ENCODE measurements around the gene SMG6.

SMG6 gene

GRCh38 chr17:2102931-2103809 is 200.4 kb downstream of the SMG6 start (continued):
- no peak for TF ChIP-seq CREB5 (CRISPR knock-in tag; IDR thresholded peaks at IDR 0.05; ENCODE audit: low read depth)
- TF ChIP-seq PPARA (CRISPR knock-in tag; IDR thresholded peaks at IDR 0.05; ENCODE audit: borderline replicate concordance), result no peak
- TF ChIP-seq ZC3H10 (CRISPR knock-in tag; IDR thresholded peaks at IDR 0.05), result no peak
- TF ChIP-seq ZNF70 (CRISPR knock-in tag; IDR thresholded peaks at IDR 0.05), result no peak

DNA sequence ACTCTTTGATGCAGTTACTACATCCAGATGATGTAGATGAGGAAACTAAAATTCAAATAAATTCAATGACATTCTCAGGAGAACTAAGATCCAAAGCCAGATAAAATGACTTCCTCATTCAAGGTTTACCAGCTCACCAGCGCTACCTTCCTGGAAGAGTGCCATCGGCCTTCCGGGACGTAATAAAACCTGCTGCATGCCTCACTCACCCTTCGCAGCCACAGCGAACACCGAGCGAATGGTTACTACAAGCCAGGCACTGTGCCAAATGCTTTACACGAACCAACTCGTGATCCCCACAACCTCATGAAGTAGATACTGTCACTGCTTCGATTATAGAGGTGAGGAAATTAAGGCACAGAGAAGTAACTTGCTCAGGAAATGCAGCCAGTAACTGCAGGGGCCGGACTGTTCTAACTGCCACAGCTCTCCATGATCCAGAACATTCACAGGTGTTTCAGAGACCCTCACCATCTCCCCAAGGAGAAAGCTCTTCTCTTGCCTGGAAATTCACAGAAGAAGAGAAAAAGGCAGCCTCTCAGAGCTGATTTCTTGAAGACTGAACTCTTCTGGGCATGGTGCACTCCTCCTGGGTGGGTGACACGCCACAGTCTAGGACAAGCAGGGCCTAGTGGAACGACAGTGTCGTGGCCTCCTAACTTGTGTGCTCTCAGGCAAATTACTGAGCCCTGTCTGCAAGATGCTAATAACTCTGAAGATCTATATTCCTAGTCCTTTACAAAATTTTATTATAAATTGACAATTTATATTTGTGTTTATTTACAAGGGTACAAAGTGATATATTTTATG is 201.9 kb downstream of the SMG6 start:
- no peak for TF ChIP-seq ZC3H10 (CRISPR knock-in tag; IDR thresholded peaks at IDR 0.05)
- no peak for TF ChIP-seq TOX (CRISPR knock-in tag; IDR thresholded peaks at IDR 0.05; ENCODE audit: borderline replicate concordance)
- no peak for TF ChIP-seq TSHZ2 (CRISPR knock-in tag; IDR thresholded peaks at IDR 0.05)
- TF ChIP-seq PPARA (CRISPR knock-in tag; IDR thresholded peaks at IDR 0.05; ENCODE audit: borderline replicate concordance), result no peak
- TF ChIP-seq ZNF70 (CRISPR knock-in tag; IDR thresholded peaks at IDR 0.05), result no peak
- no peak for TF ChIP-seq CSDC2 (CRISPR knock-in tag; IDR thresholded peaks at IDR 0.05)
- no peak for TF ChIP-seq PATZ1 (CRISPR knock-in tag; IDR thresholded peaks at IDR 0.05; ENCODE audit: borderline replicate concordance)
- TF ChIP-seq RARB (CRISPR knock-in tag; IDR thresholded peaks at IDR 0.05), result no peak
- no peak for TF ChIP-seq SNAI2 (CRISPR knock-in tag; IDR thresholded peaks at IDR 0.05)
- TF ChIP-seq CREB5 (CRISPR knock-in tag; IDR thresholded peaks at IDR 0.05; ENCODE audit: low read depth), result no peak
- TF ChIP-seq ISL1 (CRISPR knock-in tag; IDR thresholded peaks at IDR 0.05), result no peak
- TF ChIP-seq POU6F1 (CRISPR knock-in tag; IDR thresholded peaks at IDR 0.05; ENCODE audit: borderline replicate concordance, low read depth), result no peak
- no peak for TF ChIP-seq ESRRG (CRISPR knock-in tag; IDR thresholded peaks at IDR 0.05)
- TF ChIP-seq CSRNP3 (CRISPR knock-in tag; IDR thresholded peaks at IDR 0.05), result no peak
- no peak for TF ChIP-seq BACH2 (CRISPR knock-in tag; IDR thresholded peaks at IDR 0.05; ENCODE audit: borderline replicate concordance)
- no peak for TF ChIP-seq ZFP3 (CRISPR knock-in tag; IDR thresholded peaks at IDR 0.05)
- TF ChIP-seq ZNF565 (CRISPR knock-in tag; conservative IDR thresholded peaks at IDR 0.05; ENCODE audit: low read depth), result no peak
- TF ChIP-seq ZFP30 (CRISPR knock-in tag; IDR thresholded peaks at IDR 0.05), result no peak
- TF ChIP-seq OSR1 (CRISPR knock-in tag; IDR thresholded peaks at IDR 0.05), result no peak
- TF ChIP-seq GLIS3 (CRISPR knock-in tag; IDR thresholded peaks at IDR 0.05), result no peak
- no peak for ATAC-seq
